DMS53 (cell line): Measurements from ENCODE around the gene DHRS11.

Source experiments
- DNase-seq: peaks from one replicate; lab custom pipeline; 2025; lab: John Stamatoyannopoulos, UW

DHRS11 gene

GRCh38 chr17:36591434-36592315 is at the start of gene DHRS11:
Gene DHRS11 (plus strand): TSS chr17:36591879. CDS start chr17:36592010, 131 bp downstream.
- peak; percentile 85 for DNase-seq

GRCh38 chr17:36542755-36543154 is 48.9 kb upstream of the DHRS11 start:
- DNase-seq = no peak

GRCh38 chr17:36544044-36544306 is 47.7 kb upstream of the DHRS11 start:
- no peak for DNase-seq

GRCh38 chr17:36544307-36545076 is 47.2 kb upstream of the DHRS11 start, which contains the start of gene GGNBP2:
Gene GGNBP2 (plus strand): TSS chr17:36544919. CDS start chr17:36545725, 806 bp downstream.
- DNase-seq = peak; percentile 94

GRCh38 chr17:36545077-36545464 is 46.6 kb upstream of the DHRS11 start:
- no peak for DNase-seq

GRCh38 chr17:36545465-36546417 is 45.9 kb upstream of the DHRS11 start:
- DNase-seq = peak; percentile 97

- peak; percentile 36 for DNase-seq
Measured at GRCh38 chr17:36546418-36547093, 45.1 kb upstream of the DHRS11 start.

GRCh38 chr17:36547776-36548175 is 43.9 kb upstream of the DHRS11 start:
- no peak for DNase-seq

GRCh38 chr17:36550491-36551417 is 40.9 kb upstream of the DHRS11 start:
- no peak for DNase-seq

GRCh38 chr17:36553459-36553858 is 38.2 kb upstream of the DHRS11 start:
- DNase-seq = no peak

GRCh38 chr17:36566081-36566480 is 25.6 kb upstream of the DHRS11 start:
- no peak for DNase-seq

GRCh38 chr17:36575028-36575427 is 16.7 kb upstream of the DHRS11 start:
- DNase-seq = no peak

- no peak for DNase-seq
Measured at GRCh38 chr17:36576793-36577192, 14.9 kb upstream of the DHRS11 start.

- no peak for DNase-seq
Measured at GRCh38 chr17:36578671-36579070, 13.0 kb upstream of the DHRS11 start.

- DNase-seq = no peak
Measured at GRCh38 chr17:36583787-36584186, 7.9 kb upstream of the DHRS11 start.

- DNase-seq = no peak
Measured at GRCh38 chr17:36586138-36586537, 5.5 kb upstream of the DHRS11 start.

GRCh38 chr17:36590082-36590481 is 1.6 kb upstream of the DHRS11 start:
- DNase-seq = no peak

GRCh38 chr17:36592316-36592715 is 637 bp downstream of the DHRS11 start:
- peak; percentile 39 for DNase-seq

GRCh38 chr17:36592716-36593321 is 1.1 kb downstream of the DHRS11 start:
- peak; percentile 39 for DNase-seq
